ENCODE results near the gene PRXL2B.

PRXL2B gene

DNA sequence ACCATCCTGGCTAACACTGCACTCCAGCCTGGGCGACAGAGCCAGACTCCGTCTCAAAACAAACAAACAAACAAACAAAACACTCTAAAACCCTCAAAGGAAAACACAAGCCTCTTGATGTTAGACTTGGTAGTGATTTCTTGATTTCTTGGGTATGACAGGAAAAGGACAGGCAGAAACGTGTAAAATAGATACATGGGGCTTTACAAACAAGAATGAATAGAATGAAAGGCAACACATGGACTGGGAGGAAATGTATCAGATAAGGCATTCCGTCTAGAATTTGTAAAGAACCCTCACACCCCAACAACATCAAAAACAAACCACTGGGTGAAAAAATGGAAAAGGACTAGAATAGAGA lies 7.8 kb upstream of the PRXL2B start:
- no peak for DNase-seq (ENCODE audit: low read depth in 1 of 2, low spot score in 1 of 2)

DNA sequence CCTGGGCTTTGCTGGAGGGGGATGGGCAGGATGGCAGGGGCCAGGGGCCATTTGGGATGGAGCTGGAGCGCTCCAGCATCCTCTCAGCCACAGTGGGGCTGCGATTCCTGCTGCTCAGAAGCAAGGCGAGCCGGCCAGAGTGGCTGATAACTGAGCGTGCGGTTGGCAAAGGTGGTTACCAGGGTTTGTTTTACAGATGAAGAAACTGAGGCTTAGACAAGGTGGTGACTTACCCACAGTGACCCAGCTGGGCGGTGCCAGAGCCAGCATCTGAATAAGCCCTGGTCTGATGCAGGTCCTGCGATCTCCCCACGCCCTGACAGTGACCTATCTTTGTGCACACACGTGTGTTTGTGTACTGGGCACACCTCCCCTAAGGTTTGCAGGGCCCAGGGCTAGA lies 5.9 kb upstream of the PRXL2B start:
- Histone ChIP-seq H3K27ac (replicated peaks) (no peak overlapping the region), H3K4me3 (replicated peaks; ENCODE audit: insufficient read depth, low read length) (no peak overlapping the region), H3K27me3 (ENCODE audit: insufficient read depth, poor library complexity, severe bottlenecking) (no peaks in the 10 kb centered on the region)
- no peak for DNase-seq (ENCODE audit: low read depth in 1 of 2, low spot score in 1 of 2)
- TF ChIP-seq, protein P1, sequence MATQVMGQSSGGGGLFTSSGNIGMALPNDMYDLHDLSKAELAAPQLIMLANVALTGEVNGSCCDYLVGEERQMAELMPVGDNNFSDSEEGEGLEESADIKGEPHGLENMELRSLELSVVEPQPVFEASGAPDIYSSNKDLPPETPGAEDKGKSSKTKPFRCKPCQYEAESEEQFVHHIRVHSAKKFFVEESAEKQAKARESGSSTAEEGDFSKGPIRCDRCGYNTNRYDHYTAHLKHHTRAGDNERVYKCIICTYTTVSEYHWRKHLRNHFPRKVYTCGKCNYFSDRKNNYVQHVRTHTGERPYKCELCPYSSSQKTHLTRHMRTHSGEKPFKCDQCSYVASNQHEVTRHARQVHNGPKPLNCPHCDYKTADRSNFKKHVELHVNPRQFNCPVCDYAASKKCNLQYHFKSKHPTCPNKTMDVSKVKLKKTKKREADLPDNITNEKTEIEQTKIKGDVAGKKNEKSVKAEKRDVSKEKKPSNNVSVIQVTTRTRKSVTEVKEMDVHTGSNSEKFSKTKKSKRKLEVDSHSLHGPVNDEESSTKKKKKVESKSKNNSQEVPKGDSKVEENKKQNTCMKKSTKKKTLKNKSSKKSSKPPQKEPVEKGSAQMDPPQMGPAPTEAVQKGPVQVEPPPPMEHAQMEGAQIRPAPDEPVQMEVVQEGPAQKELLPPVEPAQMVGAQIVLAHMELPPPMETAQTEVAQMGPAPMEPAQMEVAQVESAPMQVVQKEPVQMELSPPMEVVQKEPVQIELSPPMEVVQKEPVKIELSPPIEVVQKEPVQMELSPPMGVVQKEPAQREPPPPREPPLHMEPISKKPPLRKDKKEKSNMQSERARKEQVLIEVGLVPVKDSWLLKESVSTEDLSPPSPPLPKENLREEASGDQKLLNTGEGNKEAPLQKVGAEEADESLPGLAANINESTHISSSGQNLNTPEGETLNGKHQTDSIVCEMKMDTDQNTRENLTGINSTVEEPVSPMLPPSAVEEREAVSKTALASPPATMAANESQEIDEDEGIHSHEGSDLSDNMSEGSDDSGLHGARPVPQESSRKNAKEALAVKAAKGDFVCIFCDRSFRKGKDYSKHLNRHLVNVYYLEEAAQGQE (IDR thresholded peaks at IDR 0.05; ENCODE audit: insufficient replicate concordance, low read depth), result no peak
- TF ChIP-seq POLR2AphosphoS5 (IDR thresholded peaks at IDR 0.05; ENCODE audit: low read depth), result no peak
- no peak for TF ChIP-seq GABPA (IDR thresholded peaks at IDR 0.05; ENCODE audit: low read depth)
- no peak for TF ChIP-seq SPI1 (IDR thresholded peaks at IDR 0.05; ENCODE audit: borderline replicate concordance, low read depth)
- TF ChIP-seq, protein P2, sequence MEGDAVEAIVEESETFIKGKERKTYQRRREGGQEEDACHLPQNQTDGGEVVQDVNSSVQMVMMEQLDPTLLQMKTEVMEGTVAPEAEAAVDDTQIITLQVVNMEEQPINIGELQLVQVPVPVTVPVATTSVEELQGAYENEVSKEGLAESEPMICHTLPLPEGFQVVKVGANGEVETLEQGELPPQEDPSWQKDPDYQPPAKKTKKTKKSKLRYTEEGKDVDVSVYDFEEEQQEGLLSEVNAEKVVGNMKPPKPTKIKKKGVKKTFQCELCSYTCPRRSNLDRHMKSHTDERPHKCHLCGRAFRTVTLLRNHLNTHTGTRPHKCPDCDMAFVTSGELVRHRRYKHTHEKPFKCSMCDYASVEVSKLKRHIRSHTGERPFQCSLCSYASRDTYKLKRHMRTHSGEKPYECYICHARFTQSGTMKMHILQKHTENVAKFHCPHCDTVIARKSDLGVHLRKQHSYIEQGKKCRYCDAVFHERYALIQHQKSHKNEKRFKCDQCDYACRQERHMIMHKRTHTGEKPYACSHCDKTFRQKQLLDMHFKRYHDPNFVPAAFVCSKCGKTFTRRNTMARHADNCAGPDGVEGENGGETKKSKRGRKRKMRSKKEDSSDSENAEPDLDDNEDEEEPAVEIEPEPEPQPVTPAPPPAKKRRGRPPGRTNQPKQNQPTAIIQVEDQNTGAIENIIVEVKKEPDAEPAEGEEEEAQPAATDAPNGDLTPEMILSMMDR (IDR thresholded peaks at IDR 0.05; ENCODE audit: insufficient read depth, low read length), result no peak

More for the DNA sequence above, 7.8 kb upstream of the PRXL2B start:
- no peak for TF ChIP-seq GABPA (IDR thresholded peaks at IDR 0.05; ENCODE audit: low read depth)
- TF ChIP-seq, protein P1 (IDR thresholded peaks at IDR 0.05; ENCODE audit: insufficient replicate concordance, low read depth), result no peak
- TF ChIP-seq SPI1 (IDR thresholded peaks at IDR 0.05; ENCODE audit: borderline replicate concordance, low read depth), result no peak
- TF ChIP-seq, protein P2 (IDR thresholded peaks at IDR 0.05; ENCODE audit: insufficient read depth, low read length), result no peak
- no peak for TF ChIP-seq POLR2AphosphoS5 (IDR thresholded peaks at IDR 0.05; ENCODE audit: low read depth)
- Histone ChIP-seq H3K4me3 (replicated peaks; ENCODE audit: insufficient read depth, low read length) (no peak overlapping the region), H3K27me3 (ENCODE audit: insufficient read depth, poor library complexity, severe bottlenecking) (no peaks in the 10 kb centered on the region), H3K27ac (replicated peaks) (peak overlapping the region; percentile 69)

DNA sequence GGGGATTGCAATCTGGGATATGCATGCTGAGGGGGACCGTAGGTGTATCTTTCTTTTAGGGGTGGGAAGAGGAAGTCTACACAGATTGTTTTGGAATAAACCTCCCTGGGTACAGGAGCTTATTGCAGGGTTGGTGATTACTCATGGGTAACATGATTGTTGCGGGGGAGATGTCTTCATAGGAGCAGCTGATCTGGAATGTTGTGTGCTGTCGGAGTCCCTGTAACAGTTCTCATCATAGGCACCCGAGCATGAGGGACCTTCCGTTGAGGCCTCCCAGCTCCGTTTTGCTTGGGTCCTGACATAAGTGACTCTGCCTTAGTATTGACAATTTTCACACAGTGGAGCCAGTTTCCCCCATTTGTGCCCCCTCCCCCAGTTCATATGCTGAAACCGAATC lies 4.2 kb upstream of the PRXL2B start:
- no peaks in the 10 kb centered on the region for H3K27me3 ChIP-seq (ENCODE audit: insufficient read depth, poor library complexity, severe bottlenecking)
- no peak overlapping the region for H3K27ac ChIP-seq (replicated peaks)
- DNase-seq (ENCODE audit: low read depth in 1 of 2, low spot score in 1 of 2), result no peak
- TF ChIP-seq GABPA (IDR thresholded peaks at IDR 0.05; ENCODE audit: low read depth) (no peak), SPI1 (IDR thresholded peaks at IDR 0.05; ENCODE audit: borderline replicate concordance, low read depth) (no peak), POLR2AphosphoS5 (IDR thresholded peaks at IDR 0.05; ENCODE audit: low read depth) (no peak)
- TF ChIP-seq, protein P1 (IDR thresholded peaks at IDR 0.05; ENCODE audit: insufficient replicate concordance, low read depth), result no peak
- TF ChIP-seq, protein P2 (IDR thresholded peaks at IDR 0.05; ENCODE audit: insufficient read depth, low read length), result no peak
- H3K4me3 ChIP-seq (replicated peaks; ENCODE audit: insufficient read depth, low read length), result no peak overlapping the region
